Common myeloid progenitor, CD34-positive (primary cell): ENCODE data around the gene ABCG1.
A peak's percentile ranks its signal among the peaks of the same experiment; 100 is the strongest.

Source experiments
- CTCF ChIA-PET: fragments of 350-600 bp; sonication (Branson Sonifier 250); formaldehyde crosslinking; loops from one replicate; lab custom pipeline; 2021; ENCODE audit warnings: antibody characterized with exemption; lab: Charles Lee
- POLR2A ChIA-PET: fragments of 350-600 bp; sonication (Branson Sonifier 250); formaldehyde crosslinking; loops from one replicate; lab custom pipeline; 2021; ENCODE audit warnings: antibody characterized with exemption; lab: Charles Lee
- DNase-seq, 3 donors: peaks; one replicate each; pipeline versions ENCODE4 v3.0.0 to v3.0.0-alpha.2; 2013
- H3K27ac ChIP-seq, 2 experiments: 1 replicate in 1 of 2; 2 replicates in 1 of 2; pipeline ENCODE4 v1.7.0; 2013; ENCODE audit warnings: inconsistent platforms in 2 of 2, low read length in 2 of 2, mild to moderate bottlenecking in 2 of 2, low read depth in 1 of 2, moderate library complexity in 1 of 2; ENCODE audit not compliant: severe bottlenecking in 2 of 2, insufficient read depth in 1 of 2, poor library complexity in 1 of 2
- H3K27me3 ChIP-seq, 5 experiments: replicated peaks in 2 of 5; 1 replicate in 3 of 5; 2 replicates in 2 of 5; pipeline versions ENCODE4 v1.6.1 to v1.7.0; 2013; ENCODE audit warnings: low read length in 4 of 5, mild to moderate bottlenecking in 2 of 5, moderate library complexity in 2 of 5, inconsistent platforms in 1 of 5; ENCODE audit not compliant: insufficient read depth in 5 of 5, control insufficient read depth in 4 of 5
- H3K36me3 ChIP-seq, 4 experiments: 1 replicate in 2 of 4; 2 replicates in 2 of 4; pipeline versions ENCODE4 v1.6.1 to v1.7.0; 2013; ENCODE audit warnings: low read length in 3 of 4, control low read depth in 1 of 4, mild to moderate bottlenecking in 1 of 4; ENCODE audit not compliant: control insufficient read depth in 4 of 4, insufficient read depth in 4 of 4
- H3K4me1 ChIP-seq, 4 experiments: 1 replicate in 3 of 4; 2 replicates in 1 of 4; pipeline versions ENCODE4 v1.6.1 to v1.7.1; 2013; ENCODE audit warnings: low read length in 3 of 4, mild to moderate bottlenecking in 3 of 4, control low read depth in 1 of 4, inconsistent platforms in 1 of 4, moderate library complexity in 1 of 4; ENCODE audit not compliant: control insufficient read depth in 4 of 4, insufficient read depth in 4 of 4; ENCODE audit errors: control extremely low read depth in 1 of 4
- H3K4me3 ChIP-seq, 7 experiments: 1 replicate in 4 of 7; 2 replicates in 3 of 7; pipeline versions ENCODE4 v1.5.1 to v1.7.0; 2013; ENCODE audit warnings: mild to moderate bottlenecking in 7 of 7, low read length in 6 of 7, moderate library complexity in 6 of 7, inconsistent platforms in 2 of 7, low read depth in 2 of 7, control low read depth in 1 of 7; ENCODE audit not compliant: insufficient read depth in 4 of 7, control insufficient read depth in 1 of 7; ENCODE audit errors: extremely low read depth in 1 of 7
- H3K9me3 ChIP-seq, 5 experiments: 1 replicate in 4 of 5; 2 replicates in 1 of 5; pipeline versions ENCODE4 v1.6.1 to v1.7.1; 2013; ENCODE audit warnings: low read length in 4 of 5, mild to moderate bottlenecking in 2 of 5, inconsistent platforms in 1 of 5, low read depth in 1 of 5, moderate library complexity in 1 of 5; ENCODE audit not compliant: control insufficient read depth in 4 of 5, insufficient read depth in 2 of 5; ENCODE audit errors: control extremely low read depth in 1 of 5
- WGBS: methylation state at CpG from one replicate; pipeline ENCODE4 v1.1.5; 2013; ENCODE audit not compliant: insufficient coverage; 5-methylcytosine and 5-hydroxymethylcytosine counted together

ABCG1 gene

GRCh38 chr21:42248241-42248640 is 29.3 kb downstream of the ABCG1 start:
- Histone ChIP-seq H3K36me3 (no peaks in the 10 kb centered on the region), H3K4me3 (no peak overlapping the region), H3K9me3 (no peaks in the 10 kb centered on the region), H3K27me3 (no peaks in the 10 kb centered on the region), H3K27ac (peak overlapping the region in 1 of 2 experiments; percentile 19), H3K4me1 (peaks cover 0 to 48% (median 36%) of the 10 kb centered on the region in 4 experiments)
- CTCF ChIA-PET: interaction anchor here (2.4 to 2.6 kb wide), 2 partner anchors 11 kb away, joined by 17 to 21 read pairs; no protein-coding TSS in a partner anchor
- DNase-seq: no peak
- WGBS: 84% methylated on average over 7 of the region's 8 CpGs
- POLR2A ChIA-PET: no interaction called here

GRCh38 chr21:42248783-42249597 is 30.1 kb downstream of the ABCG1 start:
- H3K36me3 ChIP-seq: no peaks in the 10 kb centered on the region
- DNase-seq: peak in 2 of 3 donors; percentile 43 to 50
- POLR2A ChIA-PET: interaction anchor here (0.6 kb wide), 1 partner anchor 119 kb away, joined by 3 read pairs; no protein-coding TSS in a partner anchor
- H3K4me3 ChIP-seq: no peak overlapping the region
- peaks cover 0 to 55% (median 40%) of the 10 kb centered on the region in 4 experiments for H3K4me1 ChIP-seq
- WGBS: 85% methylated on average over 3 of the region's 12 CpGs
- CTCF ChIA-PET: interaction anchor here (0.8 to 2.4 kb wide), 7 partner anchors 10 to 96 kb away, joined by 3 to 17 read pairs (median 3); no protein-coding TSS in a partner anchor
- no peaks in the 10 kb centered on the region for H3K9me3 ChIP-seq
- no peak overlapping the region for H3K27ac ChIP-seq
- no peaks in the 10 kb centered on the region for H3K27me3 ChIP-seq

GRCh38 chr21:42250422-42251403 is 31.8 kb downstream of the ABCG1 start:
- WGBS: 59% methylated on average over 19 of the region's 19 CpGs
- Histone ChIP-seq H3K4me1 (peaks cover 1 to 61% (median 41%) of the 10 kb centered on the region in 4 experiments), H3K27ac (no peak overlapping the region), H3K4me3 (peak overlapping the region in 1 of 7 experiments; percentile 20), H3K9me3 (no peaks in the 10 kb centered on the region), H3K27me3 (no peaks in the 10 kb centered on the region), H3K36me3 (no peaks in the 10 kb centered on the region)
- DNase-seq: peak in 2 of 3 donors; percentile 43 to 47
- POLR2A ChIA-PET: interaction anchor here (0.8 to 1.2 kb wide), 2 partner anchors 16 to 56 kb away, joined by 3 read pairs; no protein-coding TSS in a partner anchor
- CTCF ChIA-PET: interaction anchor here (1.1 to 2.6 kb wide), 10 partner anchors 9 to 98 kb away, joined by 3 to 17 read pairs (median 4); no protein-coding TSS in a partner anchor

- no peak for DNase-seq
- Histone ChIP-seq H3K27me3 (no peaks in the 10 kb centered on the region), H3K9me3 (no peaks in the 10 kb centered on the region), H3K36me3 (no peaks in the 10 kb centered on the region), H3K4me3 (no peak overlapping the region), H3K27ac (no peak overlapping the region), H3K4me1 (peaks cover 1 to 57% (median 40%) of the 10 kb centered on the region in 4 experiments)
- 96% methylated on average over 13 of the region's 13 CpGs for WGBS
- POLR2A ChIA-PET: interaction anchor here (1.2 kb wide), 1 partner anchor 55 kb away, joined by 3 read pairs; no protein-coding TSS in a partner anchor
- CTCF ChIA-PET: interaction anchor here (0.8 to 3.6 kb wide), 10 partner anchors 9 to 144 kb away, joined by 3 to 14 read pairs (median 4); no protein-coding TSS in a partner anchor
These were observed 32.8 kb downstream of the ABCG1 start for GRCh38 chr21:42251654-42252324.

GRCh38 chr21:42252325-42252654 is 33.4 kb downstream of the ABCG1 start:
- POLR2A ChIA-PET: no interaction called here
- peaks cover 1 to 55% (median 39%) of the 10 kb centered on the region in 4 experiments for H3K4me1 ChIP-seq

GRCh38 chr21:42252778-42253340 is 33.9 kb downstream of the ABCG1 start:
- H3K27me3 ChIP-seq: no peaks in the 10 kb centered on the region
- H3K36me3 ChIP-seq: no peaks in the 10 kb centered on the region
- POLR2A ChIA-PET: no interaction called here
- H3K4me1 ChIP-seq: peaks cover 1 to 49% (median 36%) of the 10 kb centered on the region in 4 experiments
- 87% methylated on average over 10 of the region's 11 CpGs for WGBS
- H3K9me3 ChIP-seq: no peaks in the 10 kb centered on the region
- DNase-seq: no peak
- H3K4me3 ChIP-seq: no peak overlapping the region
- CTCF ChIA-PET: interaction anchor here (0.8 to 3.6 kb wide), 11 partner anchors 8 to 145 kb away, joined by 3 to 14 read pairs (median 6); no protein-coding TSS in a partner anchor
- H3K27ac ChIP-seq: no peak overlapping the region

More at GRCh38 chr21:42252325-42252654, 33.4 kb downstream of the ABCG1 start:
- H3K36me3 ChIP-seq: no peaks in the 10 kb centered on the region
- no peaks in the 10 kb centered on the region for H3K27me3 ChIP-seq
- H3K27ac ChIP-seq: no peak overlapping the region
- no peak overlapping the region for H3K4me3 ChIP-seq
- WGBS: 100% methylated on average over 7 of the region's 8 CpGs
- CTCF ChIA-PET: interaction anchor here (0.8 to 3.6 kb wide), 11 partner anchors 8 to 144 kb away, joined by 3 to 14 read pairs (median 4); no protein-coding TSS in a partner anchor
- no peak for DNase-seq
- no peaks in the 10 kb centered on the region for H3K9me3 ChIP-seq
